Keratinocyte (primary cell): ENCODE measurements around the gene FNDC3B.

ENCODE experiments used
- EZH2 ChIP-seq: IDR thresholded peaks from one replicate; pipeline ENCODE4 v1.6.1; 2012; ENCODE audit warnings: inconsistent platforms, mild to moderate bottlenecking, low read length, moderate library complexity
- TF ChIP-seq, protein P1 (sequence below), 3 experiments: IDR thresholded peaks in 1 of 3; conservative IDR thresholded peaks in 1 of 3; optimal IDR thresholded peaks in 1 of 3; 2 replicates in 2 of 3; 3 replicates in 1 of 3; pipeline versions ENCODE3 to v1.5.1; 2011; ENCODE audit warnings: low read length in 3 of 3, mild to moderate bottlenecking in 3 of 3, moderate library complexity in 2 of 3, control low read depth in 1 of 3, inconsistent platforms in 1 of 3; ENCODE audit not compliant: insufficient read depth in 2 of 3; ENCODE audit errors: extremely low read depth in 1 of 3

DNA sequence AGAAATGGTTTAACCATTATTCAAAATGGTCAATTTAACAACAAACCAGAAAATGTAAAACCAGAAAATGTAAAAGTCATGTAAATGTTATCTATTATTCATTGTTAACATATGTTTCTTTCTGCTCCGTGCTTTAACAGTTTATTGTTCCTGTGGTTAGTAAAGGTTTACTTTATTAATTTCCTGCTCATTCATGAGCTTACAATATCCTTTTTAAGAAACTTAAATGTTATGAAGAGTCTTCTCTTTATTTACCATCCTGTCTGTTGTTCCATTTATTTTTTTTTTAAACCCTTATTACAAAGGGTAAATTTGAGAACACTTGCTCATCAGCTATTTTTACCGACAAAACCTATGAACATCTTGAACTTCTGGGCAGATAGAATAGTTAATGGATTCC, 260.8 kb downstream of the FNDC3B start:
- TF ChIP-seq, protein P1, sequence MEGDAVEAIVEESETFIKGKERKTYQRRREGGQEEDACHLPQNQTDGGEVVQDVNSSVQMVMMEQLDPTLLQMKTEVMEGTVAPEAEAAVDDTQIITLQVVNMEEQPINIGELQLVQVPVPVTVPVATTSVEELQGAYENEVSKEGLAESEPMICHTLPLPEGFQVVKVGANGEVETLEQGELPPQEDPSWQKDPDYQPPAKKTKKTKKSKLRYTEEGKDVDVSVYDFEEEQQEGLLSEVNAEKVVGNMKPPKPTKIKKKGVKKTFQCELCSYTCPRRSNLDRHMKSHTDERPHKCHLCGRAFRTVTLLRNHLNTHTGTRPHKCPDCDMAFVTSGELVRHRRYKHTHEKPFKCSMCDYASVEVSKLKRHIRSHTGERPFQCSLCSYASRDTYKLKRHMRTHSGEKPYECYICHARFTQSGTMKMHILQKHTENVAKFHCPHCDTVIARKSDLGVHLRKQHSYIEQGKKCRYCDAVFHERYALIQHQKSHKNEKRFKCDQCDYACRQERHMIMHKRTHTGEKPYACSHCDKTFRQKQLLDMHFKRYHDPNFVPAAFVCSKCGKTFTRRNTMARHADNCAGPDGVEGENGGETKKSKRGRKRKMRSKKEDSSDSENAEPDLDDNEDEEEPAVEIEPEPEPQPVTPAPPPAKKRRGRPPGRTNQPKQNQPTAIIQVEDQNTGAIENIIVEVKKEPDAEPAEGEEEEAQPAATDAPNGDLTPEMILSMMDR (optimal IDR thresholded peaks at IDR 0.05 in 1 of 3, IDR thresholded peaks at IDR 0.05 in 1 of 3, conservative IDR thresholded peaks at IDR 0.05 in 1 of 3; ENCODE audit: extremely low read depth in 1 of 3, insufficient read depth in 2 of 3, low read length in 3 of 3), result no peak
- no peak for TF ChIP-seq EZH2
